Measurements from ENCODE around the gene XPO6.

XPO6 gene

DNA sequence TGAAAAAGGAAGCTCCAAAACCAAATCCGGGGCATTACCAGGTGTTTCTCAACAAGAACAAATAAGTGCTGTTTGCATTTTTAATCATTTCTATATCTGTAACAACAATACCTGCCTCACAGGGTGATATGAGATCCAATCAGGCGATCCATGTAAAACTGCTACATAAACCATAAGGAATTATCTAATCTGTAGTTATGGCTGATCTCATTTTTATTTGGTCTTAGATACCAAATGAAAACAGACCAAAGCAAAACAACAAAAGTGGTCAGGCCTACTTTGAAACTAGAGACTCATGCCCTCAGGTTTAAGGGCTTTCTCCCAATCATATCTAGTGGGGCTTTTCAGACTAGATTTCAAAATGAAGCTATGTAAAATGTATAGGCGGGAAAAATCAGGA lies 28.3 kb downstream of the XPO6 start:
- DNase-seq: no peak

DNA sequence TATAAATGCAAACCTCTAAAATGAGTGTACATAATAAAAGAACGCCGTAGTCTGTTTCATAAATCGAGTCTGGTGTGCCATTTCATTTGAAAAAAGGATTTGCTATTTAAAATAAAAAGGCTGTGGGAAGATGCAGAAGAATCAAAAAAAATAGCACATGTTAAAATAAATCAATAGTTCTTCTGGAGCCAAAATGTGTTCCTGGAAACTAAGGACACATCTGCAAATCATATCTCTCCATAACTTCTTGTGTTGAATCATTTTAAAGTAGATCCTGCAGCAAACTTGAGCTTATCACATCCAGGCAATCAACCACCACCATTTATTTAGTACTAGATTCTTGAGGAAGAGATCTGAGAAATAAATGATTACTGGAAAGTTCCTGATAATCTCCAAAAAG lies 29.0 kb downstream of the XPO6 start:
- DNase-seq: no peak

DNA sequence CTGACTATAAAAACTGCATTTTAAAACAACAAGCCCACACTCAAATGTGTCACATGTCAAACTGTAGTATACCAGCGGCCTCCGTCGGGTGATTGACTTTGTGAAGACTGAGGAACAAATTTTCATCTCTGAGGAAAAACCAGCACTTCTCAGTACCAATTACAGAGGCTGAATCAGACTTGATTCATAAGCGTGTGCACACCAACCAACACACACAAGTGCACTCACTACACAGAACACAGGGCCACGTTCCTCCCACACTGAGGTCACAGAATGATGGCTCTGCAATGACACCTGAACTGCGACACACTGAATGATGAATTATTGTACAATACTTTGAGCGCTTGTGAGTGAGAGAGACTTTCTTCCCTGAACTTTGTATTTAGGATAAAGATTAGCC lies 29.6 kb downstream of the XPO6 start:
- no peak for DNase-seq

DNA sequence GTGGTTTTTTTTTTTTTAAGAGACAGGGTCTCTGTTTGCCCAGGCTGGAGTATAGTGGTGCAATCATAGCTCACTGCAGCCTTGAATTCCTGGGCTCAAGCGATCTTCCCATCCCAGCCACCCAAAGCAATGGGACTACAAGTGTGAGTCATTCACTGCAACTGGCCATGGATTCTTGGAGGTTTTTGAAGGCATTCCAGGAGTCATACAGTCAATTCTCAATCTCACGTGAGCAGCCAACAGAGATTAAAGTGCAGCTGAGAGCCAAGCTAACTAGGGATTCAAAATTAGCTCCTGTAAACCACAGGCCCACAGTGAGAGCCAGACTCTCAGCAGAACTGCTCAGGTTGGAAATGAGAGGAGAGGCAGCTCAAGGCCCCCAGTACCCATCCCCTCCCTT lies 30.2 kb downstream of the XPO6 start:
- no peak for DNase-seq

DNA sequence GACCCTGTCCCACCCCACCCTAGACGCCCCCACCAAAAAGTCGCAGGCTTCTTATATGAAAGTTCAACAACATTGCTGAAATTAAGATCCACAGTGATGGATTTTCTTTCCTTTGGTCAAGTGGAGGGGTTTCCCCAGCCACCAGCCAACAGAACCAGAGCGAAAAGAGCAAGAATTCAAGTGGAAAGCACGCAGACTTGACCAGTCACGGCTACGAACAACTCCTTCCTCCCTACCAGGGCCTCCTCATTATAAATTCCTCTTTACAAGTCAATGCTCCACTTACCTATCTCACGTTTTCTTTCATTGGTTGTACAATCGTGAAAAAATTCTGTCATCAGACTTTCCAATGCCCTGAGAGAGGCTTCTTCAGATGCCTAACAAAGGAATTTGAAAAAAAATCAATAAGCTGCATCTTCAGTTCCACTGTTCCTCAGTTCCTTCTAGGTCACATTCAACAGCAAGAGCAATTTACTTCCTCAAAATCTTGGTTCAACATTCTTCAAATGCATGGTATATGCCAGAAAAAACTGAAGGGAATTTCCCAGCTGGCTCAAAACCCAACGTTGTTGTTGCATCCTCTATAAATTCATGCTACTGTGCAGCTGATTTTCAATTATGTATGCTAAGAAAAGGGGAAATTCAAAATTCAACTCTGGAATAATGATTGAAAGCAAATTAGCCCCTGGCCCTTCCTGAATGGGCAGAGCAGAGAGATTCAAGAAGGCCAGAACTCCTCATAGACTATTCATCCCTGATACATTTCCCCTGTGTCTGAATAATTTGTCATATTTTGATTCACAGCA lies 30.9 kb downstream of the XPO6 start:
- DNase-seq: no peak

DNA sequence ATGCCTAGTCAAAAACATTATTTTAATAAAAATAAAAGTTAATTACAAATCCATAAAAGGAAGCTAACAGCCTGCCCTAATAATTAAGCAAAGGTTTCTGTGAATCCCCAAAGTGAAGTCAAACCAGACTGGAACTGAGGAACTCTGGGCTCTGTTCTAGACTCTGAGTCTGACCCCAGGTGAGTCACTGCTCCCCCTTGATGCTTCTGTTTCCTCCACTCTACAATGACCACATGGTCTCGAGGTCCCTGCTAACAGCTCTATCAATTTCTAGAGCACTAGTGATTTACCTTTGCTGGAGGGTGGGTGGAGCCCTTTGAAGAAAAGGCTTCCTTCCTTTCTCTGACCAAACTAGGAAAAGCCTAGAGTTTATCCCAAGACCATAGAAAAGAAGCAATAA lies 32.4 kb downstream of the XPO6 start:
- no peak for DNase-seq

DNA sequence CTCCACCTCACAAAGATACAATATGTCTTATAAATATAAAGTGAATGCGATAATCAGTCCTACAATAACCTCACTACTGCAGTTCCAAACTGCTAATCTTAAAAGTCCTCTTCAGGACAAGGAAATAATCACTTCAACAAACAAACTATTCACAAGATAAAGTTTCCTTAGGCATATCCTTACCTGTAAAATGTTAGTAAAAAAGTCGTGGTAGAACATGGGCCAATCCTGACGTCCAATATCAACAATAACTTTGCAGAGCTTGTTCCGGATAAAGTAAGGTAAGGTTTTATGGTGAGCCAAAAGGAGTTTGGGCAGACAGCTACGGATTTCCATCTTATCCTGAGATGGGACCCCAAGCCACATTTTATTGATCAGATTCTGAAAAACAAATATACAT lies 36.0 kb downstream of the XPO6 start:
- DNase-seq: no peak

DNA sequence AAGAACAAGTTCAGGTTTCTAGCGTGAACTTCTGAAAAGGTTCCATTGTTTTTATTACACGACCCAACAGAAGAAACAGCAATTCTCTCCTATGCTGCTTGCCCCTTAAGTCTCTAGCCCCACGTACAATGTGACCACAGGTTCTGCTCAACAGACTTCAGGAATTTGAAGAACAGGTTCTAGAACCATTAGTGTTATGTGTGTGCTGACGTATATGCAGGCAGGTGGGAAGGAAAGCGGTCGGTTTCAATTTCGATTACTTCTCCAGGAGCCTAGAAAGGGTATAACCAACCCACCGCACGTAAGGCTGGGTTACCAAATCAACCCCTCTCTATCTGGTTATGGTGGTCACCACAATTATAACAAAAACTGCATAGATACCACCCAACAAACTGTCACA lies 39.4 kb downstream of the XPO6 start:
- DNase-seq: no peak

DNA sequence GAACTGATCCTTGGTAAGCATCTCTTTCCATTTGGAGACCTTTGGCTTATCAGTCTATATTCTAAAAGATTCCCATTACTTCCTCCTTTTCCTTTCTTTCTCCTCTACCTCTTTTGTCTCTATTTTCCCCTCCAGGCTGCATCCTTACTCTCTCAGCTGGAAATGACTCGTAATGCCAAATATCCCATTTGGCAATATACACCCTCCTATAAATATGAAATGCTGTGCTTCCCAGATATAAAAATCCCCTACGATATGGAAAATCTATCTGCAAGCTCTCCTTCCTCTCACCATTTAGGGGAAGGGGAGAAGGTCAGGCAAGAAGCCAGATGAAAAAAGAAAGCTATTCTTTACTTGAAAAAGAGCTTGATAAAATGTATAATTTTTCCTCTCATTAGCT lies 39.9 kb downstream of the XPO6 start:
- no peak for DNase-seq

DNA sequence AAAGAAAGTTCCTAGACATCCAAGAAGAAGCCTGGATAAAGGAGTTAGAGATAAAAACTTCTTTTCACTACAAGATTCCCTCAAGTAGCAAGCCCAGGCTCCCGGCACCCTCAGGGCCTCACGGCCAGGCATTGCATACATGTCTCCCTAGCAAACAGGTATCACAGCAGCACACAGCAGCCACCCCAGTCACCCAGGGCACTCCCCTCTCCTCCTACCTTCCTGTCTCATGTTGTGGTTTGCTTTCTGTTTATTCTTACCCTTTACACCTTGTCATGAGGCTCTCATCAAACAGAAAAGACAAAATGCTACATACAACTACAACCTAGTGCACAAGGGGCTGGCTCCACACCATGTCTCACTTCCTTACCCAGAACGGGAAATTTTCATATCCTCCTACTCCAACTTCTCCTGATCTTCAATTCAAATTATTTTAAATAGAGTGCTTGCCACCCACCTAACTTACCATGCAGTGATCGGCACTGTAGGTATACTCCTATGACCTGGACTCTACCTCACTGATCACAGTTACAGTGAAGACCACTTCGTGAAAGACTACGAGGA lies 42.7 kb downstream of the XPO6 start:
- no peak for DNase-seq

DNA sequence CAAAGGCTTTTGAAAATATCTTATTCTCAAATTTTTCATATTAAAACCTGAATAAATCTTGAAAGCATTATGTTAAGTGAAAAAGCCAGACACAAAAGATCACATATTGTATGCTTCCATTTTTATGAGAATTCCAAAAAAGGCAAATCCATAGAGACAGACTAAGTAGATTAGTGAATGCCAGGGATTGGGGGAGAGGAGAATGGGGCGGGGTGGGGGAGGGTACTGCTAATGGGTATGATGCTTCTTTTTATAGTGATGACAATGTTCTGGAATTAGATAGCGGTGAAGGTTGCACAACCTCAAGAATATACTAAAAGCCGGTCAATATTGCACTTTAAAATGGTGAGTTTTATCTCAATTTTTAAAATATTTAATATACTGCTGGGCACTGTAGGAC lies 44.0 kb downstream of the XPO6 start:
- no peak for DNase-seq

DNA sequence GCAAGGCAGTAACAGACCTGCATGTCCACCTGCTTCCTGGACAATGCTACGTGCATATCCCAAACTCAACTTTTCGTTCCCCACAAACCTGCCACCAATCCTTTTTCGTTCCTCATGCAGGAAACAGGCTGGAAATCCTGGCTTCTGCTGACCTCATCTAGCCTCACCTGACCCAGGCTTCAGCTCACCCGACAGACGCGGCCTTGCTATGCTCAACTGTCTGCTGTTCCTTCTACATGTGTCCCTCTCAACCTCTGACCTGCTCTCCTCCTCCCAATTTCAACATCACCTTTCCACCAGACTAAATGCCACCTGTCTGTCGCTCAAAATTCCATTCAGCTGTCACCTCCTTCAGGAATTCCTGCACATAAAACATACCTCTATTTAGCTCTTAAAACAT lies 44.5 kb downstream of the XPO6 start:
- no peak for DNase-seq

DNA sequence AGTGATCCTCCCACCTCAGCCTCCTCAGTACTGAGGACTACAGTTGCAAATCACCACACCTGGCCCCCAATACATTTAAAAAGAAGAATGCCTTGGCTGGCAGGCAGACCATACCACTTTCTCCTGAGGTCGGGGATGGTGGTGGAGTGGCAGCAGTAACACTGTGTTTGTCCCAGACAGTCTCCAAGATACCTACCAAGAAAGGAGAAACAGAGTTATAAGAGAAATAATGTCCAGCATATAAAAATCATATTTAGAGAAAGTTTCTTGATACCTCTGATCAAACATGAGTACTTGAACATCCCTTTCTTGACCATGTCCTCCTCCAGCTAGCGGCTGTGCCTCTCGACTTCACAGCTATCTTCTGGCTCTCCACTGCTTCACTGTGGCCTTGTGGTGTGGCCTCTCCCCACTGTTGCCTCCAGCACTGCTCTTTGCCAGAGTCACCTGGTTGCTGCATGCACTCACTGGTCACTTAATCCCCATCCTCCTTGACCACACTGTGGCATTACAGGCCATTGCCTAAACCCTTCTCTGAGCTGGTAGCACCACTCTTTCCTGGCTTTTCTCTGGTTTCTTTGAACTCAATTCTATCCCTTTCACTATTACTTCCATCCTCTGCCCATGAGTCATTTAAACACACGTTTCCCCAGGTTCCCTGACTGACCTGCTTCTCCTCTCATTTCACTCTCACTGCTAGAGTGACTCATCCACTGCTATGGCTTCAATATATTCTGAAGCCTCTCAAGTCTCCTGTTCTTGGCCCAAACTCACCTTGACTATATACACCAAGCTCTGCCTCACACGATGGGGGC lies 45.2 kb downstream of the XPO6 start:
- DNase-seq: no peak

DNA sequence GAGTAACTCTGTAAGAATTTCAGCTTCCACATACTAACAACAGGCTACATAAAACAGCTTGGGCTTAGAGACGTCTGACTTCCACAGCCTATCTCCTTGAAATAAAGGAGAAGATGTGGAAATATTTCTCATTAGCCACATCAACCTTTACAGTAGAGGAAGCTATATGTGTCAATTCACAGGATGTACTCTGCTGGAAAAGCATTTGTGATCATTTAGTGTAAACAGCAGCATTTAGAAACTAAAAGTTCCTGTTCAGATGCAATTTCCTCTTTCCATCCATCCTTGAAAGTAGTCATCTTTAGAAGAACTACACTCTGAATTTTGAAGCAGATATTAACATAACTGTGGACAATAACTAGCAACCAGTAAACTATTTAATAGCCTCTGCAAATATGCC lies 46.2 kb downstream of the XPO6 start:
- no peak for DNase-seq

DNA sequence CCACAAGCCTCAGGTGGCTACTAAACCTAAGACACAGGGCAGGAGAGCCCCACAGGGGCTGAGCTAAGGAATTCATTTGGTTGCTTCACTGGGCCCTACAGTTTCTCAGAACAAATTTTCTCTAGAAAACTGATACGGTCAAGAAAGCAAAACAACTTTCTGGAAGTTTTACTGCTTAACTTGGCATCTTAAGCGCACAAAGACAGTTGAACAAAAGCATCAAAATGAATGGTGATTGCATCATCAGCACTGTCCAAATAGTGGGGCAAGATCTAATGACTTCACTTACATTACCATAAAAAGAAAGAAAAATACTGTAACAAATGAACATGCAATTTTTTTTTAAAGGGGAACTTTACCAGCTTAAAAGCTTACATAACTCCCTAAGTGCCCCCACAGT lies 47.6 kb downstream of the XPO6 start:
- no peak for DNase-seq

DNA sequence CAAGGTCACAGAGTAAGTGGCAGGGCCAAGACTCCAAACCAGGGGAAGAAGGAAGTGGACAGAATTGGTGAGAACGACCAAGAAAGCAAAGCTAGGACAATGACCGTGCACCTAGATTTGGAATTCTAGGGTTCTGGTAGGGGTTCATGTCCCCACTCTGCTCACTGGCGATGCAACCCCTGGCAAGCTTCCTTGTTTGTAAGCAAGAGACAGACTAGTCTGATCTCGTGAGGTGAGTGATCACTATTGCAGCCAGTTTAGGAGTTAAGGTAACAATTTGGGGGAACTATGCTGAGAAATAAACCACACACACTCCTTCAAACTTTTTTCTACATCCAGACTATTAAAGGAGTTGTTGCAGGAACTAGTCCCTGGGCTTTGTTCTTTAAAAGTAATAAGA lies 48.1 kb downstream of the XPO6 start:
- DNase-seq: no peak

DNA sequence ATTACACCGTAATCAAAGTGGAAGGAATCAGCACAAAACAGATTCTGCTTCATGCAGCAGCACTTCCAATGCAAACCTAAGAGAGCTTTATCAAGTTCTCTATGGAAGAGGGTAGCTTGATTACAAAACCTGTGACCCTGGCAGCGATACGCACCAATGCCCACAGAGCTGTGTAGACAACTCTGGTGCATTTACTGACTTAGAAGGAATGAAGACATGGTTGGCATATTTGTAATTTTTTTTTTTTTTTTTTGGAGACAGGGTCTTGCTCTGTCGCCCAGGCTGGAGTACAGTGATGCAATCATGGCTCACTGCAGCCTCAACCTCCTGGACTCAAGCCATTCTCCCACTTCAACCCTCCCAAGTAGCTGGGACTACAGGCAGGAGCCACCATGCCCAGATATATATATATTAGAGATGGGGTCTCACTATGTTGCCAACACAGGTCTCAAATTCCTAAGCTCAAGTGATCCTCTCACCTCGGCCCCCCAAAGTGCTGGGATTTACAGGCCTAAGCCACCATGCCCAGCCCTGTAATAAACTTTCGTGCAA lies 49.4 kb downstream of the XPO6 start:
- DNase-seq: no peak

DNA sequence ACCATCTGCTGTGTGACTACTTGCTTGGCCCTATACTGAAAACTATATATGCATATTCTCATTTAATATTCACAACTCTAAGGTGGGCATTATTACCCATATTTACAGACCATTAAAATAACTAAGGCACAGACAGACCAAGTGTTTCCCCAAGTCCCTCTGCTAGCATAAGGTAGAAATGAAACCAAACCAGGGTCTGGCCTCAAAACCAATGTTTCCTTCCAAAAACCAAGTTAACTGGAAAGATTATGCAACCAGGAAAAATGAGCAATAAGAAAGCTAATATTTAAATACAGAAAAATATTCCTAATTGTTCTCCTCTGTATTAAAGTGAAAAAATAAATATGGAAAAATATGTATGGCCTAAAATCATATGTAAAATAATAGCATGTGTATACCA lies 50.1 kb downstream of the XPO6 start:
- no peak for DNase-seq

DNA sequence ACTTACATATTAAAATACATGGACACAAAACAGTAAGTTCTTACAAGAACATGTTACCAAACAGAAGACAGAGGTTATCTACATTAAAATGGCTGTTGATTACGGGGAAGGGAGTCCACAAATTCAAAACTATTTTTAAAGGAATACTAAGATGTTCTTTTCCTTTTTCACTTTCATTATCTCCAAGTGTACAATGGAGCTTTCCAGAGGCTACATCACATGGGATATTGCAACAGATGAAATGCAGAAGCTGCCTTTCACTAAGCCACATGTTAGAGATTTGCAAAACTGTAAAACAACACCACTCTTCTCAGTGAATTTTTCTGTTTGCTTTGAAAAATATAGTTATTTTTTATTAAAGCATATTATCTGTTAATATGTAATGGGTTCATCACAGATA lies 53.6 kb downstream of the XPO6 start:
- no peak for DNase-seq

DNA sequence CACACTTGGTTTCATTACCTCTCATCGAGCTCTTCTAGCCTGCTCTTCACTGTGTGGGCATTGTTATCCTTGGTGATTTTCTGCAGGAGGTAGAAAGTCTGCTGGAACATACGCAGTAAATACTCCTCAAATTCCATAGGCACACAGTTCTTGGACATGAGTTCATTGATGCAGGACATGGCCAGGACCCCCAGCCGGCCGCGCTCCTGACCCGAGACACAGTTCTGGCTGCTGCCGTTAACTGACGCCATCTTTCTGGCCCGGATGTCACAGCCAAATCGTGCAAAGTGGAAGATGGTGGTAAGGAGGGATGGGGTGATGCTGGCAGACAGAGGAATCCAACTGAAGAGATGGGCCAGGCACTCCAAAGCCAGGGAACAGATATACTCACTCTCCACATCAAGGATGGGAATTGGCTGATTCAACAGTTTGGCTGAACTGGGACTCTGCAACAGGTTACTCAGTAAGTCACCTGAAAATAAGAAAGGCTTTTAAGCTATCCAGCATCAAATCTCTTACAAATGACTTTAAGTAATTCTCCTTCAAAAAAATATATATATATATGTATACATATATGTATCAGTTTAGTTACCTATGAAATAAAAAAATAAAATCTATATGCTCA lies 55.6 kb downstream of the XPO6 start:
- DNase-seq: no peak

DNA sequence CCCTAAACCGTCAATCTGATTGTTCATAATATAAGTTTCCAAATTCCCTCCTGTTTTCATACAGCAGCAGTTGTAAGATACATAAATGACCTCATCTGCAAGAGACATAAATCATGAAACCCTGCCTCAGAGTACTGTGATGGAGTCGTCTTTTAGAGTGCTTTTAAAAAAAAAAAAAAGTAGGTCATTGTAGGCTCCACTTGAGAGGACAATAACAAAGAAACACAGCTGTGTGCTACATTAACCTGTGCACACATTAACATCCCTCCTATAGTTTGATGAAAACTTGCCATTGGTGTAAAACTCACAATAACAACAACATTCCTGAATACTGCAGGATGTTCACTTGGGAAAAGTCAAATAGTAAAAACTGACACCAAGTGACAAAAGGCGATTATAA lies 56.5 kb downstream of the XPO6 start:
- peak; percentile 2 for DNase-seq

DNA sequence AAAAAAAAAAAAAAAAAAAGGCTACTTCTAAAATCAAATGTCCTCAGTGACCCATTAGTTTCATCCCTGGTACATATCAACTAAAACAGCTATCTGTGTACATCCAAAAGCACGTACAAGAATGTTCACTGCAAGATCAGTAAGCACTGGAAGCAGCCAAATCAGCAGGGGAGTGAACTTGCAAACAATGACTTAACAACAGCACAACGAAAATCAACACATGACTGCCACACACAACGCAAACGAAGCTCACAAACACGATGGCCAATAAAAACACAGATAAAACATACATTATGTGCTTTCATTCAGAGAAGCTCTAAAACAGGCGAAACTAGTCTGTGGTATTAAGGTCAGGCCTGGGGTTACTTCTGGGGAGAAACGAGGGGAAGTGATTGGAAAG lies 60.6 kb downstream of the XPO6 start:
- no peak for DNase-seq

All from NCI-H1436 (cell line).